Dendritic cell treated with granulocyte-macrophage colony-stimulating factor and Interleukin-4, amounts not matched to agents 40 ng/mL and 50 ng/mL, for 4 days (primary cell): Measurements from ENCODE around the gene DAGLB.
A peak's percentile ranks its signal among the peaks of the same experiment; 100 is the strongest.
"Not testable (repeated sequence)": the region's sequence is repeated elsewhere in the genome, so short reads cannot be mapped to it uniquely, and the experiment has no call there.

ENCODE experiments used
- H3K27ac Mint-ChIP-seq: one replicate; pipeline ENCODE4 v1.8.0; 2022; ENCODE audit warnings: mild to moderate bottlenecking, mixed read lengths
- H3K27me3 Mint-ChIP-seq: one replicate; pipeline ENCODE4 v1.8.0; 2022; ENCODE audit warnings: mild to moderate bottlenecking, mixed read lengths
- H3K36me3 Mint-ChIP-seq: one replicate; pipeline ENCODE4 v1.8.0; 2022; ENCODE audit warnings: low read depth, mixed read lengths
- H3K4me1 Mint-ChIP-seq: one replicate; pipeline ENCODE4 v1.8.0; 2022; ENCODE audit warnings: low read depth, mixed read lengths
- H3K4me3 Mint-ChIP-seq: one replicate; pipeline ENCODE4 v1.8.0; 2022; ENCODE audit warnings: mild to moderate bottlenecking, moderate library complexity, mixed read lengths
- H3K9me3 Mint-ChIP-seq: one replicate; pipeline ENCODE4 v1.8.0; 2022; ENCODE audit warnings: mixed read lengths
- intact Hi-C: fragments of 100-400 bp; cut with micrococcal nuclease; formaldehyde crosslinking; loops from one replicate; pipeline ENCODE4 v1.15.0; 2022

Gene DAGLB

GRCh38 chr7:6449884-6450283 is 2.1 kb upstream of the DAGLB start:
- intact Hi-C loops, H3K27me3 Mint-ChIP-seq, H3K9me3 Mint-ChIP-seq, H3K4me3 Mint-ChIP-seq: not testable (repeated sequence)
- Mint-ChIP-seq H3K4me1 (peaks cover 30% of the 10 kb centered on the region), H3K27ac (peak overlapping the region; percentile 94), H3K36me3 (peaks cover 23% of the 10 kb centered on the region)

- Mint-ChIP-seq H3K27me3 (no peaks in the 10 kb centered on the region), H3K4me3 (no peak overlapping the region), H3K36me3 (peaks cover 32% of the 10 kb centered on the region), H3K27ac (peak overlapping the region; percentile 94), H3K9me3 (no peaks in the 10 kb centered on the region), H3K4me1 (peaks cover 38% of the 10 kb centered on the region)
- intact Hi-C loops: no loop called here
Measured at GRCh38 chr7:6448943-6449543, 1.3 kb upstream of the DAGLB start.

GRCh38 chr7:6446838-6447580 is 745 bp downstream of the DAGLB start:
- Mint-ChIP-seq H3K4me3 (peak overlapping the region; percentile 90), H3K4me1 (peaks cover 47% of the 10 kb centered on the region), H3K27ac (peak overlapping the region; percentile 94), H3K9me3 (no peaks in the 10 kb centered on the region), H3K27me3 (no peaks in the 10 kb centered on the region), H3K36me3 (peaks cover 52% of the 10 kb centered on the region)
- intact Hi-C loops: no loop called here

- Mint-ChIP-seq H3K27ac (no peak overlapping the region), H3K4me3 (no peak overlapping the region), H3K27me3 (no peaks in the 10 kb centered on the region), H3K4me1 (peaks cover 61% of the 10 kb centered on the region), H3K36me3 (peaks cover 75% of the 10 kb centered on the region), H3K9me3 (no peaks in the 10 kb centered on the region)
- intact Hi-C loops: no loop called here
Measured at GRCh38 chr7:6444516-6445269, 3.1 kb downstream of the DAGLB start.

- no peaks in the 10 kb centered on the region for H3K9me3 Mint-ChIP-seq
- intact Hi-C loops: no loop called here
- H3K27ac Mint-ChIP-seq: no peak overlapping the region
- no peak overlapping the region for H3K4me3 Mint-ChIP-seq
- H3K36me3 Mint-ChIP-seq: peaks cover 88% of the 10 kb centered on the region
- peaks cover 64% of the 10 kb centered on the region for H3K4me1 Mint-ChIP-seq
- H3K27me3 Mint-ChIP-seq: no peaks in the 10 kb centered on the region
Measured at GRCh38 chr7:6443372-6443941, 4.3 kb downstream of the DAGLB start.

- Mint-ChIP-seq H3K27ac (peak overlapping the region; percentile 33), H3K4me3 (no peak overlapping the region), H3K4me1 (peaks cover 70% of the 10 kb centered on the region), H3K9me3 (no peaks in the 10 kb centered on the region), H3K36me3 (peaks cover 81% of the 10 kb centered on the region), H3K27me3 (no peaks in the 10 kb centered on the region)
- intact Hi-C loops: no loop called here
Measured at GRCh38 chr7:6442114-6442513, 5.6 kb downstream of the DAGLB start.

- intact Hi-C loops: no loop called here
- H3K36me3 Mint-ChIP-seq: peaks cover 74% of the 10 kb centered on the region
- no peaks in the 10 kb centered on the region for H3K27me3 Mint-ChIP-seq
- no peaks in the 10 kb centered on the region for H3K9me3 Mint-ChIP-seq
- H3K4me3 Mint-ChIP-seq: no peak overlapping the region
- peak overlapping the region; percentile 34 for H3K27ac Mint-ChIP-seq
- peaks cover 76% of the 10 kb centered on the region for H3K4me1 Mint-ChIP-seq
Measured at GRCh38 chr7:6440381-6440780, 7.4 kb downstream of the DAGLB start.

GRCh38 chr7:6438427-6438826 is 9.3 kb downstream of the DAGLB start:
- Mint-ChIP-seq H3K27me3 (no peaks in the 10 kb centered on the region), H3K4me1 (peaks cover 75% of the 10 kb centered on the region), H3K36me3 (peaks cover 72% of the 10 kb centered on the region), H3K27ac (no peak overlapping the region), H3K9me3 (no peaks in the 10 kb centered on the region), H3K4me3 (no peak overlapping the region)
- intact Hi-C loops: loop anchor here (5.0 kb wide), 1 partner anchor 46 kb away; no protein-coding TSS in a partner anchor

GRCh38 chr7:6437251-6437650 is 10.5 kb downstream of the DAGLB start:
- Mint-ChIP-seq H3K27me3 (no peaks in the 10 kb centered on the region), H3K9me3 (no peaks in the 10 kb centered on the region), H3K4me1 (peaks cover 76% of the 10 kb centered on the region), H3K36me3 (peaks cover 72% of the 10 kb centered on the region), H3K27ac (peak overlapping the region; percentile 95), H3K4me3 (no peak overlapping the region)
- intact Hi-C loops: loop anchor here (5.0 kb wide), 1 partner anchor 45 kb away; no protein-coding TSS in a partner anchor

- Mint-ChIP-seq H3K36me3 (peaks cover 72% of the 10 kb centered on the region), H3K27me3 (no peaks in the 10 kb centered on the region), H3K27ac (peak overlapping the region; percentile 95), H3K4me3 (peak overlapping the region; percentile 76), H3K4me1 (peaks cover 73% of the 10 kb centered on the region), H3K9me3 (no peaks in the 10 kb centered on the region)
- intact Hi-C loops: loop anchor here (5.0 kb wide), 1 partner anchor 44 kb away; no protein-coding TSS in a partner anchor
Measured at GRCh38 chr7:6436385-6436685, 11.4 kb downstream of the DAGLB start.

GRCh38 chr7:6435486-6436384 is 12.0 kb downstream of the DAGLB start:
- intact Hi-C loops: loop anchor here (5.0 kb wide), 1 partner anchor 43 kb away; no protein-coding TSS in a partner anchor
- no peaks in the 10 kb centered on the region for H3K27me3 Mint-ChIP-seq
- peak overlapping the region; percentile 76 for H3K4me3 Mint-ChIP-seq
- peak overlapping the region; percentile 95 for H3K27ac Mint-ChIP-seq
- no peaks in the 10 kb centered on the region for H3K9me3 Mint-ChIP-seq
- peaks cover 76% of the 10 kb centered on the region for H3K4me1 Mint-ChIP-seq
- H3K36me3 Mint-ChIP-seq: peaks cover 72% of the 10 kb centered on the region

- Mint-ChIP-seq H3K9me3 (no peaks in the 10 kb centered on the region), H3K4me1 (peaks cover 74% of the 10 kb centered on the region), H3K27ac (peak overlapping the region; percentile 95), H3K27me3 (no peaks in the 10 kb centered on the region), H3K4me3 (peak overlapping the region; percentile 48), H3K36me3 (peaks cover 72% of the 10 kb centered on the region)
- intact Hi-C loops: loop anchor here (1.0 kb wide), 1 partner anchor 10 kb away; no protein-coding TSS in a partner anchor
Measured at GRCh38 chr7:6433784-6434615, 13.8 kb downstream of the DAGLB start.
